Islet of Langerhans (tissue), 1 donor: ENCODE measurements around the gene ELMOD1.

Experiments used
- FAIRE-seq: peaks from one replicate; lab custom pipeline; 2011; peaks lifted over from hg19 to GRCh38; lab: Jason Lieb, UNC

Gene ELMOD1

DNA sequence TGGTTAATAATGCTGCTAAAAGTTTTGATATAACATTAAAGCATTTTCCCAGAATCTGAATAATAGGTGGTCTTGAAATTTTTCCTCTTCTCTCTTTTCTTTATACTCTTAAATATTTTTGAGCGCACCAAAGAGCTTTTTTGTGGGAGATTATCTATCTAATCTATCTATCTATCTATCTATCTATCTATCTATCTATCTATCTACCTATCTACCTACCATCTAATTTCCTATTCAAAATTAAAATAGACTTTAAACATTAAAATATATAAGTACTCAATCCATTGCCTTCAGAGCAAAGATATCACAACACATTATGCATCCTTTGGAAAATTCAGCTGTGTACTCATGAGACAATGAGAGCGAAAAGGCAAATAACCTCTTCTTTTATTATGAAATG, 55.8 kb downstream of the ELMOD1 start:
- FAIRE-seq, result no peak

DNA sequence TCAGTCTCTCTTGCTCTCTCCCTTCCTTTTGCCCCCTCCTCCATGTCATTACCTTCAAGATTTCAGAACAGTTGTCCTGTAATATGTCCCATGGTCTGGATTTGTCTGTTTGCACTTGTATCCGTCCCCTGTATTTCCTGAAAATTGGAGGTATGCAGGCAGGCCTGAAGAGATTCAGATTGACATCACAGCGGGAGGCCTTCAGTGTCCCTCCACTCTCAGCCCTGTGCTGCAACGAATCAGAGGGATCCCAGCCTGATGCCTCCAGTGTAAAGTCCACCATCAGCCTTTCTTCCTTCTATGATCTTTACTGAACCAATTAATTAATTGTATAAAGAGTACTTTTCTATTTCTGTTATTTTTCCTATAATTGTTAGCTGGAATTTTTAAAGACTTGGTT, 57.3 kb downstream of the ELMOD1 start:
- FAIRE-seq, result no peak

DNA sequence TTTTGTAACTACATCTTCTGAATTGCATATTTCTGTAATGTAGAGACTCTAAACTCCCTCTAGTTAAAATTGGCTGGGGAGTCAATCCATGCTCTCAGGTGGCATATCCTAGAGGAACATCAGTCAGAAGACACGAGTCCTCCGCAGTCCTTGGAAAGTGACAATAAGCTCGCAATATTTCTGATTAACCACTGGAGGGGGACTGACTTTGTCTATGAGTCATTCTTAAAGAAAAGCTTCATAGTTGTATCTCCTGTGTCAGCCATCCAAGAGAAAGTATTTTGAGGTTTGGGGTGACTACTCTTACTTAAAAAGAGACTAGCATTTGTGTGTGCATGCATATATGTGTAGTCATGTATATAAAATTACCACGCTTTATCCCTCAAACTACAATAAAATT, 60.7 kb downstream of the ELMOD1 start:
- no peak for FAIRE-seq

DNA sequence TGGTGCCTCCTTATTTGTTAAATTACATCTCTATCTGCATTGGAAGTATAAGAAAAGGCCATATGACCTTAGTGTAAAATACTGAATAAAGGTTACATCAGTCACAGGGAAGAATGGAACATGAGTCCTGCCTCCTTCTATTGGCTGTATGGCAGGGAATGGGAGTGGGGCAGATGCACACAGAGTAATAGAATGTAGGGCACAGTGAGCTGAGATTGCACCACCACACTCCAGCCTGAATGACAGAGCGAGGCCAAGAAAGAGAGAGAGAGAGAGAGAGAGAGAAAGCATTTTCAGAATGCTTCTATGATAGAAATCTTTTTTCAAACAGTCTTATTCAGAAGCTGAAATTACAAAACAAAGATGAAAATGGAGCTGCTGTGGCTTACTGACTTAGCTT, 62.1 kb downstream of the ELMOD1 start:
- no peak for FAIRE-seq

DNA sequence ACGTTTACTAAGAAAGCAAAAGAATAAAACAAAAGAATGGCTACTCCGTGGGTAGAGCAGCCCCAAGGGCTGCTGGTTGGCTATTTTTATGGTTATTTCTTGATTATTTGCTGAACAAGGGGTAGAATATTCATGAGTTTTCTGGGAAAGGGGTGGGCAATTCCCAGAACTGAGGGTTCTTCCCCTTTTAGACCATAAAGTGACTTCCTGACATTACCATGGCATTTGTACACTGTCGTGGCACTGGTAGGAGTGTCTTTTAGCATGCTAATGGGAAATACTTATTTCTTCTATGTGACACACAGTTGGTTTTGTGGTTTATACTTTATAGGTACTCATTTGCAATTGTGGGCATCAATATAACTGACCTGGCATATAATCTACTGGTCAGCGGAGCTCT, 64.7 kb downstream of the ELMOD1 start:
- FAIRE-seq, result no peak

DNA sequence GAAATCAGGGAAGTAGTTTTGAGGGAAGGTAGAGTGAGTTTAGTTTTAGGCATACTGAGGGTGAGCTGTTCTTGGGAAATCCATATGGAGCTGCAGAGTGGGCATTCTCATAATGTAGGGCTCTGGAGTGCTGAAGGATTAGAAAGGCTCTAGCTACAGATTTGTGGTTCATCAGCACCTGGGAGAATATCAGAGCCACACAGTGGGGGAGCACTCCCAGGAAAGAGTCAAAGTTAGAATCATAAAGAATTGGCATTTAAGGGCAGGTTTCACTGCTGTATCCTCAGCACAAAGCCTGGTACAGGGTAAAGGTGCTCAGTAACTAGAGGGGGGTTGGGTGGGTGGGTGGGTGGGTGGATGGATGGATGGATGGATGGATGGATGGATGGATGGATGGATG, 68.4 kb downstream of the ELMOD1 start:
- no peak for FAIRE-seq

DNA sequence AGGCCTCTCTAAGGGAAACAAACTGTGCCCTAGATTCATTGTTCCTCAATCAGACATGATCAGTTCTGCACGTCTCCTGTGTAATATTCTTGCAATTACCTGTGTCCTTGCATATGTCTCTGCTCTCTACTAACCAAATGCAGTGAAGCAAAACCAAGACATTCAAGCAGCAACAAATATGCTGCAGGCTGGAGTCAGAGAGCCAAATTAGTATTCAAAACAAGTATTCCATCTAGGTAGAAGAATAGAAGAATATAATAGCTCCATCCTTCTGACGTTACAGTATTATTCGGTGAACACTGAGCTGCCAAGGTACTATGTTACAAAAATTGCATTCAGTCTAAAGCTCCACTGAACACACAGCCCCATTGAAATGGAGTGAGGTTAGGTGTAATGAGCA, 69.1 kb downstream of the ELMOD1 start:
- FAIRE-seq, result no peak

DNA sequence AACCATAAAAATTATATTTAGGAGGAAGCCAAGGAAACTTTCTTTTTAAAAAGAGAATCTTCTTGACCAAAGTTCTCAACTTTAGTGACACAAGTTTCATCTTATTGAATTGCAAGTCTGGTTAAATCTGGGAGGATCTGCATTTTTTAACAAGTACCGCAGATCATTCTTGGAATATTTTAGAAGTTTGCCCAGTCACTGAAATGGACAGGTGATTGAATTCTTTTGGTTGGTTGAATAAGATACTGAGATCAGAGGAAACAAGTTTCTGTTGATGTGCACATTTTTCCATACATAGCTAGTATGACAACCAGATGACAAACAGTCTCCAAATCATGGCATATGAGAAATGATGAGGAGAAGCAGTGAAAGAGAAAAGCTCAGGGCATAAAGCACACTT, 70.7 kb downstream of the ELMOD1 start:
- FAIRE-seq, result no peak

DNA sequence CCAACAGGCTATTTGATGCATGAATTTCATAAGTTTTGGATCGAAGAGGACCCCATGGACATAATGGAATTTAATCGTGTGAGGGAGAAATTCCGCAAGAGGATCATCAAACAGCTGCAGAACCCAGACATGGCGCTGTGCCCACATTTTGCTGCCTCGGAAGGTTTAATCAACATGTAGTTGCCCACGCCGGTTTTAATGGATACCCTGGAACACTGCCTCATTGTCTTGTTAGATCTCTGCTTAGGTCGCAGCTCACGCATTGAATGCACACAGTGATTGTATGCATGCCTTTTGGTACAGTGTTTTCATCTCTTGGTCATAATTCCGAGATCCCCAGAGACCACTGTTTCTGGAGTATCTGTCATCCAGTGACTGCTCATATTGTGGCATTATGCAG, 74.1 kb downstream of the ELMOD1 start:
- FAIRE-seq, result no peak

DNA sequence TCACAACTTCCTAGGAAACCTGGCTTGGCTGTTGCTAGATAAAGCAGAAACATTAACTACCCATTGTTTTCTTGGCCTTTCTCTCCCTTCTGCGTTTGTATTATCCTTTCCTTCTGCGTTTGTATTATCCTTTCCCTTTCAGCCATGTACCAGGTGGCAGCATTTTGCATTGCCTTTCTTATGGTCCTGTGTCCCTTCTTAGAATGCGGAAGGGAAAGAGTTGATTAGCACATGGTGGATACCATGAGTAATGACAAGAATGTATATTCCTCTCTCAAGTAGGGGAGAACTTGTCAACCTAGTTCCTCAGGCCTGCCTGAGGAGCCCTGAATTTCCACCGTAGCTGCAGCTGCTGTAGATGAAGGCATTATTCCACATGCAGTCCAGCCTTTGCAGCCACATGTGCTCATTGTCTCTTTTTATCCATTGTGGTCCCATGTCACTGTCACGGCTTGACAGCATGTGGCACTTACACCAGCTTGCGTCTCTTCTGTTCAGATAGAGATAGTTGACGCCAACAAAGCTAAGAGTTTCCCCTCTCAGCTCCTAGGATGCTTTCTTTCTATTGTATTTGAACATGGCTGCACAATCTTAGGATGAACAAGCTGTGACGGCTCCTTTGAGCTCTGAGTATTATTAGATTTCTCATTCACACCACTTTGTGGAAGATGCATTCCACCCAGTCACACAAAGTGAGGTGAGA, 76.1 kb downstream of the ELMOD1 start:
- FAIRE-seq, result no peak

DNA sequence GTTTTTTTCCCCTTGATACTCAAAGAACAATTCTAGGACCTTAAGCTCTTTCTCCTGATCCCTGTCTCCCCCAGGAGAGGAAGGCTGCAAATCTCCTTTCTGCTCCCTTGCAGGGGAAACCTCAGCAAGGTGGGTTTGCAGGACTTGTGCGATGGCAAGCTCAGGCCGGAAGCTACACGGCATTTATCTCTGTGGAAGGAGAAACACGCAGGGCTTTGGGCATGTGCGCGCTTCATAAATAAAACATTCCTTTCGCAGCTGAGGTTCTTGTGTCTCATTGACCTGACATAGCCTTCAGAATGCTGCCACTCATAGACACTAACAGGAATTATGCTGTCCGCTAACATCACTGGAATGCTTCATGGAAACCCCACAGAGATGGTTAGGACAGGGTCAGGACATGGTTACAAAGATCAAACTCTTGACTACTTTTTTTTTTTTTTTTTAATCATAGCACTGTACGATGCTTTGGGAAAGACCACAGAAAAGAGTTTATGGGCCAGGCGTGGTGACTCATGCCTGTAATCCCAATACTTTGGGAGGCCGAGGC, 78.3 kb downstream of the ELMOD1 start:
- FAIRE-seq, result no peak

DNA sequence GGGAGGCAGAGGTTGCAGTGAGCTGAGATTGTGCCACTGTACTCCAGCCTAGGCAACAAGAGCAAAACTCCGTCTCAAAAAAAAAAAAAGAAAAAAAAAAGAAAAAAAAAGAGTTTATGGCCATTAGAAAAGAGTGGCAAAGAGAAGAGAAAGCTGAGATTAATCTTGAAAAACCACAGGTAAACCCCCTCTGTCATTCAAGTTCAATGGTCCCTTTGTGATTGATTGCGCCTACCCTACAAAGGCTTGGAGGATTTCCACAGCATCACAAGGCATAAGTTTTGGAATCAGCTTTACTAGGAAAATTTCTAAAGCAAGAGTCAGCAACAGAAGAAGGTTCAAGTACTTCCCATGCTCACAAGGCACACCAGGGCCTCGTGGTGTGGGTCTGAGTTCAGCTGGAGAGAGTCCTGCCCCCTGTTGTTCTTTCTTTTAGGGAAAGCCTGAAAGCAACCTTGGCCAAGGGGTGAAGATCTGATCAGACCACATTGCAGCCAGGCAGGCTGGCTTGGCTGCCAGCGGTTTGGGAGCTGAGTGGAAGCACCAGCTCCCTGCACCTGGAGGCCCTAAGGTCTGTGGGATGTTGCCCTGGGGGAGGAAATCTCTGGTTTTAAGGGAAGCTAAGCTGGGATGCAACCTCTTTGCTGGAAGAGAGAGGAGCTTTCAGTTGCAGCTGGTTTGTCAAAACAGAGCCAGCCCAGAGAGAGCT, 79.1 kb downstream of the ELMOD1 start:
- FAIRE-seq, result no peak

DNA sequence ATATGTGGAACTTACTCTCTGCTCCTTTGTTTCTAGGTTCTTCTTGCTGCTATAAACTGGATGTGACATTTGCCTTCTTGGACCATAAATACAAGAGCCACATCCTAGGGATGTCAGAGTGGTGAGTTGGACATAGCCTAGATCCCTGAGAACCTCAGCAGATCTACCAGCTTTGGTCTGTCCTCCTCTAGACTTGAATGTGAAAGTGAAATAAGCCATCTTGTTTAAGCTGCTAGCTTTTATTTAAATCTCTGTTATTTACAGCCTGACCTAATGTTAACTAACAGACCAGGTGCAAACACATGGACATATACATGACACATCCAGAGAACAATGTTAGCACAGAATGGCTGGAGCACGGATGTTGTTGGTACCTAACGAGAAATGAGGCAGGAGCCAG, 85.0 kb downstream of the ELMOD1 start:
- FAIRE-seq, result no peak

DNA sequence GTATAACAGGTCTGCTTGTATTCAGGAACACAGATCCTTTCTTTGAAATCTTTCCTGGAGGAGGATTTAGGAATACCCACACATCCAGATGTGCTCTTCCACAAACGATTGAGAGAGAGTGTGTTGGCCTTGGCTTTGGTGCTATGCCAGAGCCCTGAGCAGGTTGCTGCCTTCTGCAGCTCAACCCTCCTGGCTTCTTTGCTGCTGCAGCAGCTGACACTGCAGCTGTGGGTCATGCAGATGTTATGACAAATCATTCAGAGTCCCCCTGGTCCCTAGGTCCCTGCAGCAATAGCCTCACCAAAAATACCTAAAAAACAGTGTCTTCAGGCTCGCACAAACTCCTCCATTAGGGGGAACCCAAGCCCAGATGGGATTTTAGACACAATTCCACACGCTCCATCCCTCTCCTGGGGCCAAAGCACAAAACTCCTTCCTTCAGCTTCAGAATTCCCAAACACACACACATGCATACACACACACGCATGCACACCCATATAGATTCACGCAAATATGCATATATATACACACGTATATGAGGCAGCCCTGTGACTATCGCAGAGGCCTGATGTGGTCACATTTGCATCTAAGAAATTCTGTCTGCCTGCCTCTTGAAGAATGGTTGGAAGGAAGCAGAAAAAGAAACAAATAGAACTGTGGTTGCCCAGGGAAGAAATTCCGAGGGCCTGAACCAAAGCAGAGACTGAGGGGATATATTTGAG, 85.5 kb downstream of the ELMOD1 start:
- FAIRE-seq, result no peak

DNA sequence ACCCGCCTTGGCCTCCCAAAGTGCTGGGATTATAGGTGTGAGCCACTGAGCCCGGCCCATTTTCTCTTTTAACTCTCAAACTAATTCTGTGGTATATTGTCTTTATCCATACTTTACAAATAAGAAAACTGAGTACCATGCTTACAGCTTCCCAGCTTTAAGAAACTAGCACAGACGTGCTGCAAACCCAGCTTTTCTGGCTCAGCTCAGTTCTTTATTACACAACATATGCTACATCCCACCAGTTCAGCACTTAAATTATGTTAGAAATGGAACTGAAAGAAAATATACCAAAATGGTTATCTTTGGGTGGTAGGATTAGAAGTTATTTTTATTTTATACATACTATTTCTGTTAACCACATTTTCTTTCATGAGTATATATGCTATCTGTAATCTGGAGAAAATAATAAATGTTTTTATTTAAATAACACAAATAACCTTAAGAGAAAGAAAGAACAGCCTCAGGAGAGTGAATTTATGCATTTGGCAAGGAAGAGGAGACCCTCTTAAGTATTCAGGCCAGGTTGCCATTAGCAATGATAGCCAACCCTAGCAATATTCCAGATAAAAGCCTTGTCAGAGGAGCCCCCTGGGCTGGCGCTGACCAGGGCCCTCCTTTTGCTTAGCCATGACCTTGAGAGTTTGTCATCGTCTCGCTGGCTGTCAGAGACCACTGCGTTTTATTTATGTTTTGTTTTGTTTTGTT, 87.1 kb downstream of the ELMOD1 start:
- FAIRE-seq, result no peak

DNA sequence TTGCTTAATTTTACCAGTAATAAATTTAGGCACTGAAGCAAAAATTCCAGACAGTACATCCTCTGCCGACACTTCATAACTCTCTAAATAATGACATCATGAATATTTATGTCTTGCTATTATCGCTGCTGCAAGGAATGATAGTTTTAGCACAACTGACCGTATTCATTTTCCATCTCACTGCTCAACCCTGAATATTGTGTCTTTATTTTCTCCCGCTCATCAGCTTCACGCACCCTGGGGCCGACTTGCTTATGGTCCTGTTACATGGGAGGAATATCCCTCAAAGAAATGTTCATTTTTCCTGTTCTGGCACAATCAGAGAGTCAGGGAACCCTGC, 87.7 kb downstream of the ELMOD1 start:
- no peak for FAIRE-seq

DNA sequence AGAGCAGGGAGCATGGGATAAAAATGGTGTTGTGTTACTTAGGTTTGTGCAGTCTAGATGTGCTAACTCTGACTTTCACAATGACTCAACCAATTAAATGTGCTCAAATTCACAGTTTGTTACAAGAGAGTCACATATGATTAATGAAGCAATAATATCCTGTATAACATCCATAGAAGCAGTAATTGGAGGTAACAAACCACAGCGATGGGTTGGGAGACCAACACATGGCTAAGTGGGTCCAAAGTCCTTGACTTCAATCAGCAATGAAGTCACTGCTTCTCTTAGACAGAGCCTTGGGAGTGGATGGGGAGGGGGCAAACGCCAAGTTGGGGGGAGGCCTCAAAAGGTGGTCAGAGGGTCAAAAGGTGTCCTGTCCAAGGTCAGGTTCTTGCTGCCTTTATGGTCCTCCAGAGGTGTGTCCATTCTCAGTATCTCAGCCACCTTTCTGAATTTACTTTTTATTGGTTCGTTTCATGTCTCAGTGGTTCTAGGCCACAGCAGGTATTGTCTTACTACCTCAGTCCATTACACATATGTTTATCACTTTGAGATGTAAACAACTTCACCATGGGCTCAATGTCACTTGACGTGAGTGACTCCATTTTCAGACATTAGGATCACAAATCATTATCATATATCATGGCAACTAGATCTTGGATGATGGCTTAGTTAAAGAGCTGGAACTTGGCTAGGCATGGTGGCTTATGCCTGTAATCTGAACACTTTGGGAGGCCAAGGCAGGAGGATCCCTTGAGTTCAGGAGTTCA, 88.5 kb downstream of the ELMOD1 start:
- FAIRE-seq, result no peak

DNA sequence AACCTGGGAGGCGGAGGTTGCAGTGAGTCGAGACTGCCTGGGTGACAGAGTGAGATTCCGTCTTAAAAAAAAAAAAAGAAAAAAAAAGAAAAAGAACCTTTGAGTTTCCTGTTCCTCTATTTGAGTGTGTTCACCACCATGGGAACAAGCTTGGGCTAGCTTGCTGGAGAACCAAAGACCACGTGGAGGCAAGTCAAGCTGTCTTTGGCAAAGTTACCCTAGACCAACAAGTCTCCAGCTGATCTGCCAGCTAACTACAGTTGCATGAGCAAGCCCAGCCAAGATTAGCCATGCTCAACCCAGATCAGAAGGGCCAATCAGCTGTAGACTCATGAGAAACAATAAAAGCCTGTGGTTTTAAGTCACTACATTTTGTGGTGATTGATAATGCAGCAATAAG, 91.2 kb downstream of the ELMOD1 start:
- FAIRE-seq, result no peak

DNA sequence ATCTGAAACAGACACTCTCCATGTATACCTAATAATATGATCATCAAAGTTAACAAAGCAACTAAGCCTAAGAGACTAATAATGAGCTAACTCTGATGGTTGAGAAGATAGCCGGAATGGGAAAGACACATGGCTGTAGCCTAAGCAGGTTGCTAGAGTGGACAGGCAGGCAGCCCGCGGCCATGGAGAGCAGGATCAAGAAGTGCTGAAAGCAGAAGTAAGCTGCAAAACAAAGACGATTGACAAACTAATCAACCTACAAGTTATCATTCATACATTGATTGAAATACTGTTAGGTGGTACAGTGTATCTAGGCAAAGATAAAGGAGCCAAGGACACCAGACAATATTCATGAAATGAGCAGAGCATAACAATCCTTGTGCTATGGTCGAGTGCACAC, 91.6 kb downstream of the ELMOD1 start:
- FAIRE-seq, result no peak

DNA sequence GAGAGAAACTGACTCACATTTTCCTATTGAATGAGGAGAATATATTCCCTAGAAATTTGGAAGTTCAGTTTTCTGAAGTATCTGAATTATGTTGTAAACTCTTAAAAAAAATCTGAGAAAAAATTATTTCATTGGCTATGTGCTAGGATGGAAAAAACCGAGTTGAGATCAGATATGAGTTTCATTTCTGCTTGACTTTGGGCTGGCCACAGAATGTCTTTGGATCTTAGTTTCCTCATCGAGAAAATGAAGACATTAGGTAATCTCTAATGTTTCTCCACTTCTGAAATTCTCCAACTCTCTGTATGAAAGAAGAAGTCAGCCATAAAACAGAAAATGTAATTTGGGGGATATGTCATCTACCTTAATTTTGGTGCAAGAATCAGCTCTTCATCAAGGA, 92.1 kb downstream of the ELMOD1 start:
- FAIRE-seq, result no peak

DNA sequence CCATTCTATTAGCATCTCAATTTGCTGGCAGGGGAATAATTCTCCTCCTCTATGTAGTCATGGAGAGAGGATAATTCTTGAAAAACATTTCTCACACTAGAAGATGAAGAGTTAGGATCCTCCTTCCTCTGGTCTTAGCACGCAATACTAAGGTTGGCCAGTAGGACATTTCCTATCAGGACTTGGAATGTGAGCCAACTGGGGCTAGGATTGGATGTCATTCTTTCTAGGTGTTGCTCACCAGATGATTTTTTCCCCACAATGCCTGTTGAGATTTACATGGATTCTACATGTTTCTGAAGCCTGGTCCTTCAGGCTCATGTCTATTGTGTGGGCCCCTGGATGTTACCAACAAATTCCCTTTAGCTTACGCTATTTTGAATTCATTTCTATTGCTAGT, 92.9 kb downstream of the ELMOD1 start:
- FAIRE-seq, result no peak

DNA sequence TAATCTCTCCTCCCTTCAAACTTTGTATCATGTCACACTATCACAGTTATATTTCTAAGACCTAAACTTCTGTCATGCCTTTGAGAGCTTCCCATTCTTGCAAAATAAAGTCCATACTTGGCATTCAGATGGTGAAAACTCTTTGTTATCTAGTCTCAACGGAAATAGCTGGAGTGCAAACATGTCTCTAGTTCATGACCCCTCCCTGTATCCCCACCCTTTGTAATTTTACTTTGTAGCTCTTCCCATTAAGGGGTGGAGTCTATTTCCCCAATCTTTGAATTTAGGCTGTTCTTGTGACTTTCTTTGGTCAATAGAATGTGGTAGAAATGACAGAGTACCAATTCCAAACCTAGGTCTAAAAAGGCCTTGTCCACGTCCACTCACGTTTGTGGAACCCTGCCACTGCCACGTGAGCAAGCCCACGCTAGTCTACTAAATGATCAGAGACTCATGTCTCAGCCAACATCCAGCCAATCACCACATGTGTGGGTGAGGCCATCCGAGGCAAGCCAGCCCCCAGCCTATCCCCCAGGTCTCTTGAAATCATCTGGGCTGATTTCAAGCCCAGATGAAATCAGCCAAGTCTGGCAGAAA, 97.5 kb downstream of the ELMOD1 start:
- no peak for FAIRE-seq
